CD4-positive, alpha-beta T cell (primary cell): ENCODE data around the gene KSR2. TPM values are rescaled to one million over a fixed set of nuclear protein-coding genes. Genes with fewer than 3 reads are reported as not detected.

Experiments
- ATAC-seq: fragments of 200-7000 bp; cut with Tn5 transposase; one replicate; pipeline ENCODE4 v1.10.0; 2022; ENCODE audit warnings: mild to moderate bottlenecking; ENCODE audit not compliant: poor library complexity
- CTCF ChIA-PET: fragments of 350-600 bp; sonication (Branson Sonifier 250); formaldehyde crosslinking; loops from one replicate; lab custom pipeline; 2021; ENCODE audit warnings: antibody characterized with exemption, inconsistent platforms; lab: Charles Lee
- POLR2A ChIA-PET: fragments of 350-600 bp; sonication (Branson Sonifier 250); formaldehyde crosslinking; loops from one replicate; lab custom pipeline; 2021; ENCODE audit warnings: antibody characterized with exemption, inconsistent platforms; lab: Charles Lee
- DNase-seq, 14 experiments: peaks; one replicate each; pipeline ENCODE4 v3.0.0-alpha.2; 2013 to 2020; ENCODE audit warnings: mixed read lengths in 2 of 14
- H3K27ac ChIP-seq, 2 donors: one replicate each; pipeline versions ENCODE4 v1.5.1 to v1.7.0; 2013; ENCODE audit warnings: low read length in 2 of 2, low read depth in 1 of 2, mild to moderate bottlenecking in 1 of 2
- H3K27me3 ChIP-seq, 2 experiments: 1 replicate in 1 of 2; 2 replicates in 1 of 2; pipeline versions ENCODE4 v1.6.1 to v1.7.0; 2013; ENCODE audit warnings: low read length in 2 of 2, control low read depth in 1 of 2, mild to moderate bottlenecking in 1 of 2, moderate library complexity in 1 of 2; ENCODE audit not compliant: insufficient read depth in 2 of 2, control insufficient read depth in 1 of 2
- H3K36me3 ChIP-seq: one replicate; pipeline ENCODE4 v1.6.1; 2013; ENCODE audit warnings: low read length, control low read depth; ENCODE audit not compliant: insufficient read depth
- H3K4me1 ChIP-seq: one replicate; pipeline ENCODE4 v1.6.1; 2013; ENCODE audit warnings: low read length, control low read depth; ENCODE audit not compliant: insufficient read depth
- H3K4me3 ChIP-seq: one replicate; pipeline ENCODE4 v1.5.1; 2013; ENCODE audit warnings: mild to moderate bottlenecking, low read length, moderate library complexity
- H3K9me3 ChIP-seq, 2 experiments: 1 replicate in 1 of 2; 2 replicates in 1 of 2; pipeline versions ENCODE4 v1.6.1 to v1.7.0; 2013; ENCODE audit warnings: low read length in 2 of 2, mild to moderate bottlenecking in 2 of 2, control low read depth in 1 of 2, moderate library complexity in 1 of 2; ENCODE audit not compliant: control insufficient read depth in 1 of 2, insufficient read depth in 1 of 2
- H3K27ac Mint-ChIP-seq: one replicate; pipeline ENCODE4 v1.8.0; 2020; ENCODE audit warnings: mixed read lengths
- H3K27me3 Mint-ChIP-seq: one replicate; pipeline ENCODE4 v1.8.0; 2021; ENCODE audit warnings: mixed read lengths
- H3K36me3 Mint-ChIP-seq: one replicate; pipeline ENCODE4 v1.8.0; 2021; ENCODE audit warnings: low read depth, mixed read lengths
- H3K4me1 Mint-ChIP-seq: one replicate; pipeline ENCODE4 v1.8.0; 2021; ENCODE audit warnings: low read depth, mixed read lengths
- H3K4me3 Mint-ChIP-seq: one replicate; pipeline ENCODE4 v1.8.0; 2020; ENCODE audit warnings: mild to moderate bottlenecking, mixed read lengths
- H3K9me3 Mint-ChIP-seq: one replicate; pipeline ENCODE4 v1.8.0; 2020; ENCODE audit warnings: mixed read lengths
- CTCF ChIP-seq: fragments of 200-600 bp; IDR thresholded peaks from one replicate; pipeline ENCODE4 v1.8.0; 2022; ENCODE audit warnings: antibody characterized with exemption, mild to moderate bottlenecking
- intact Hi-C, 2 experiments: fragments of 100-400 bp; cut with DNase I in 1 of 2; cut with micrococcal nuclease in 1 of 2; formaldehyde crosslinking; loops; one replicate each; pipeline versions ENCODE4 v1.15.1 to v1.9.0; 2023 to 2025; cut with DNase I, micrococcal nuclease
- total RNA-seq, 174 experiments: library from RNA in 2 of 174; stranded (reverse) in 2 of 174; gene quantifications; one replicate each; pipeline ENCODE4 v1.2.3 and lab custom pipeline; 2021 to 2026

The KSR2 gene
- total RNA-seq, 2 experiments from 2014 or later, result 0.05 to 0.17 TPM

GRCh38 chr12:117570608-117571007 lies 398.2 kb downstream of the KSR2 start:
- Mint-ChIP-seq H3K4me3 (no peak overlapping the region), H3K9me3 (no peaks in the 10 kb centered on the region), H3K27ac (no peak overlapping the region), H3K36me3 (no peaks in the 10 kb centered on the region), H3K4me1 (no peaks in the 10 kb centered on the region), H3K27me3 (peaks cover 4% of the 10 kb centered on the region)
- TF ChIP-seq CTCF, result no peak
- ATAC-seq (no peak), DNase-seq (no peak)
- no peaks in the 10 kb centered on the region for H3K27me3 ChIP-seq
- ChIA-PET POLR2A (no interaction called here), CTCF (no interaction called here)
- no peaks in the 10 kb centered on the region for H3K36me3 ChIP-seq
- H3K9me3 ChIP-seq, result peaks cover 0 to 5% of the 10 kb centered on the region in 2 experiments
- no peak overlapping the region for H3K27ac ChIP-seq
- intact Hi-C loops, result no loop called here
- no peaks in the 10 kb centered on the region for H3K4me1 ChIP-seq
- H3K4me3 ChIP-seq, result no peak overlapping the region

GRCh38 chr12:117567644-117568216 lies 401.1 kb downstream of the KSR2 start:
- peaks cover 4% of the 10 kb centered on the region for H3K27me3 Mint-ChIP-seq
- no peak for ATAC-seq
- no peaks in the 10 kb centered on the region for H3K4me1 Mint-ChIP-seq
- peaks cover 0 to 5% of the 10 kb centered on the region in 2 experiments for H3K9me3 ChIP-seq
- no peak overlapping the region for H3K4me3 Mint-ChIP-seq
- H3K4me3 ChIP-seq, result no peak overlapping the region
- H3K36me3 Mint-ChIP-seq, result no peaks in the 10 kb centered on the region
- no peaks in the 10 kb centered on the region for H3K36me3 ChIP-seq
- ChIA-PET CTCF (no interaction called here), POLR2A (no interaction called here)
- no peak overlapping the region for H3K27ac Mint-ChIP-seq
- no peak for DNase-seq
- intact Hi-C loops, result no loop called here
- no peak for TF ChIP-seq CTCF
- no peak overlapping the region for H3K27ac ChIP-seq
- no peaks in the 10 kb centered on the region for H3K27me3 ChIP-seq
- H3K9me3 Mint-ChIP-seq, result no peaks in the 10 kb centered on the region
- H3K4me1 ChIP-seq, result no peaks in the 10 kb centered on the region

GRCh38 chr12:117564881-117565280 lies 403.9 kb downstream of the KSR2 start:
- H3K4me3 Mint-ChIP-seq, result no peak overlapping the region

More at GRCh38 chr12:117564881-117565280, 403.9 kb downstream of the KSR2 start:
- Histone ChIP-seq H3K27me3 (no peaks in the 10 kb centered on the region), H3K36me3 (no peaks in the 10 kb centered on the region), H3K9me3 (peaks cover 0 to 5% of the 10 kb centered on the region in 2 experiments), H3K27ac (no peak overlapping the region), H3K4me1 (no peaks in the 10 kb centered on the region), H3K4me3 (no peak overlapping the region)
- intact Hi-C loops, result no loop called here
- H3K36me3 Mint-ChIP-seq, result no peaks in the 10 kb centered on the region
- H3K9me3 Mint-ChIP-seq, result no peaks in the 10 kb centered on the region
- CTCF ChIA-PET, result interaction anchor here (1.0 kb wide), 1 partner anchor 9 kb away, joined by 3 read pairs; no protein-coding TSS in a partner anchor
- no peak overlapping the region for H3K27ac Mint-ChIP-seq
- TF ChIP-seq CTCF, result no peak
- peaks cover 4% of the 10 kb centered on the region for H3K27me3 Mint-ChIP-seq
- no peak for DNase-seq
- ATAC-seq, result no peak
- no peaks in the 10 kb centered on the region for H3K4me1 Mint-ChIP-seq
- POLR2A ChIA-PET, result no interaction called here
